A204.1 (cell line): ENCODE data around the gene RNFT2.

Experiments used
- FAIRE-seq: peaks from 2 replicates; lab custom pipeline; 2012; peaks lifted over from hg19 to GRCh38; lab: Jason Lieb, UNC

RNFT2 gene

DNA sequence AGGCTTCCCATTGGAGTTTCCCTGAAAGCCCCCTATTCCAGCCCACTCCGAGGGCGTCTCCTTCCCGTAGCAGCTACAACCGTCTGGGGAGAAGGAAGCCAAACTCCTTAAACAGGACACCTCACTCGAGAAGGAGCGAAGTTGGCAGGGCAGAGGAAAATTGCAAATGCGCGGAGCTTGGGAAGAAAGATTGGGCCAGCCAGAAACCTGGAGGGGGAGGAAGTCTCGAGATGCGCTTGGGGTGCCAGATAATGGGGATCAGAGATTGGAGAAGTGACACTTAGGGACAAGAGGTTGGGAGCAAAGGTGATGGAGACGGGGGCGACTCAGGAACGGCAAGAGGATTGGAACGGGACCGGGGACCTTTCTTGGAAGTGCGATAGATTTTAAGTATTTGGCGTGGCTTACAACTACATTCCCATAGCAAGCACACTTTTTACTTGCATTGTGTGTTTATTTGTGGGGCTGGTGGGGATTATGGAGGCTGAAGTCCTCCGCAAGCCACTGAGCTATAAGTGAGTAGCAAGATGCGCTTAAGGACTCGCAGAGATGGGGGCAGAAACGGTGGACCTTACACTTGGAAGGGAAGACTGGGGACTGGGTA, 142.2 kb downstream of the RNFT2 start:
- no peak for FAIRE-seq

DNA sequence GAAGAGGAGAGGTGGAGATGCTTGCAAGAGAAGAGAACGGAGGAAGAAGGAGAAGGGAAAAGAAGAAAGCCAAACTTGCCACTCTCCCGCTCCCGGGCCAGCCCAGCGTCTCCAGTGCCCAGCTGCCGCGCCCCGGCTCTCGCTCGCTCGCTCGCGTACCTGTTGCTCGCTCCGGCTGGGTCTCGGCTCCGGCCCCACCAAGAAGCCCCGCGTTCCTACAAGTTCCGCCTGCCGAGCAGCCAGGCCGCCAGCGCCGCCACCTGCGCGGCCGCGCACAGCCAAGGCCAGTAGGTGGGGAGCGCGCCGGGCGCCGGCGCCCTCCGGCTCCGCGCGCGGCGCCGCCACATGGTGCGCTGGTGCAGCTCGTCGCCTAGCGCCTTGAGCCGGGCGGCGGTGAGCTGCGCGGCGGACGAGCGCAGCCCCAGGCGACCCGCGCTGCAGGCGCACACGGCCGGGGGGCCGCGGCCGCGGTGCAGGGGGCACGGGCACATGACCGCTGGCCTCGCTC, 142.8 kb downstream of the RNFT2 start:
- FAIRE-seq = no peak

DNA sequence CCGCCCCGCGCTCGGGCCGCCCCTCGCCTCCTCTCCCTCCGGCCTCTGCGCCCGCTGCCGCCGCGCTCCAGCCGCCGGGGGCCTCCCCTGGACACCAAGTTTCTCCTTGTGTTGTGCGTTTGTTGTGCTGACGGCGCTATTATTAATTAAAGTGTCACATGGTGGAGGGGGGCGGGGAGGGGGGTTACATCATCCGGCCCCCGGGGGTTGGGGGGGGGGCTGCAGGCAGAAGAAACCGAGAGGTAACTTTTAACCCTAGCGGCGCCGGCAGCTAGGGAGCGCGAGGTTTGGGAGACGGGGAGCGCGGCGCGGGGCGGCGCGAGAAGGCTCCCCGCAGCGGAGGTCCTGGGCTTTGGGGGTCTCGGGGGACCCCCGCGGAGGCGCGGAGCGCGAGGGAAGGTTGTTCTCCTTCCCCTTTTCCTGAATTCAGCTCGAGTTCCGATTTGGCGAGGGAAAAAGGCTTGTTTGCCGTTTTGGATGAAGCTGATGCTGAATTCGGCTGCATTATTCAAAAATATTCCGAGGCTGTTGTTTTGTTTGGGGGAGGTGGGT, 143.3 kb downstream of the RNFT2 start, which contains the start of gene HRK:
Gene HRK, minus strand, starts transcription at position 117 of the 552 bp plus-strand sequence. CDS start 134 bp downstream, outside the sequence.
- FAIRE-seq = no peak

DNA sequence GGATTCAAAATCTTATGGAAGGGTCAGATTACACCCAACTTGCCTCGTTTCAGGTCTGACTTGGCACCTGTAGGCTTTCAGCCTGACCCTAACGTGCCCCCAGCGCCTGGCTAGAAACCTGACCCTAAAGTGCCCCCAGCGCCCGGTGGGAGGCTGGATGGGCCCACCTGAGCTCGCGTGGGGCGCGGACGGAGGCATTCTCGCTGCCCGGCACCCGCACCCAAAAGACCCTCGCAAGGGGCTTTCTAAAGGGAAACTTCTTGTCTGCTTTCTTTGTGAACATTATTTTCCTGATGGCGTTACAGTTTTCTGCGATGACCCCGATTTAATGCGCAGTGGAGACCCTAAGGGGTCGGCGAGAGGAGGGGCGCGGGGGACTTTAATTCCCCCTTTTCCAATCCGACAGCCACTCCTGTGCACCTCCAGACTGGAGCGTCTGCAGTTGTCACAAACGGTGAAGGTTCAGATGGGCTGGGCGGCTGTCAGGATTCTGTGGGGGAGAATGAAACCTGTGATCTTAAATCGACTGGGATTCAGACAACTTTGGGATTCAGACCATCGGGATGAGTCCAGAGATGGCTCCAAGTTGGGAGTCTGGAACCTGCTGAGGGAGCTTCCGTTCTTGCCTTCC, 143.9 kb downstream of the RNFT2 start:
- FAIRE-seq = no peak

DNA sequence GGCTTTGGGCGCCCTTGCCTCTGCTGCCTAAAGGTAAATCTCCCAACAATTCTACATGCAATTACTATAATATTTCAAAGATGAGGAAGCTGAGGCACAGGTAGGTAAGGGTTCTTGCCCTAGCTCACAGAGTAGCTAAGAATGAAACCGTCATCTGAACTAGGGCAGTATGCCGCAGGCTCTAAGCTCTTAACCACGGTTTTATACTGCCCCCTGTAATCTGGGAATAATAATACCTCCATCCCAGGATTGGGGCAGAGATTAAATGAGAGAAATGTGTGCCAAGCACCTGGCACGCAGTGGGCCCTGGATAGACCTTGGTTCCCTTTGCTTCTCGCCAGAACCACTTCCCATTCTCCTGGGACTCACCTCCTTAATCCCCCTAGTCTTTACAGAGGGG, 144.6 kb downstream of the RNFT2 start:
- no peak for FAIRE-seq

DNA sequence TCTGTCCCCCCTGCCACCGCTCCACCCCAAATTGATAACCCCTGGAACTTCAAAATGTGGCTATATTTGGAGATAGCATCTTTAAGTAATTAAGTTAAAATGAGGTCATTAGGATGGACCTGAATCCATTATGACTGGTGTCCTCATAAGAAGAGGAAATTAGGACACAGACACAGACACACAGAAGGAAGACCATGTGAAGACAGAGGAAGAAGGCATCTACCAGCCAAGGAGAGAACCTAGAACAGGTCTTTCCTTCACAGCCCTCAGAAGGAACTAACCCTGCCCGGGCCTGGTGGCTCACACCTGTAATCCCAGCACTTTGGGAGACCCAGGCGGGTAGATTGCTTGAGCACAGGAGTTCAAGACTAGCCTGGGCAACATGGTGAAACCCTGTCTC, 146.8 kb downstream of the RNFT2 start:
- FAIRE-seq = no peak

DNA sequence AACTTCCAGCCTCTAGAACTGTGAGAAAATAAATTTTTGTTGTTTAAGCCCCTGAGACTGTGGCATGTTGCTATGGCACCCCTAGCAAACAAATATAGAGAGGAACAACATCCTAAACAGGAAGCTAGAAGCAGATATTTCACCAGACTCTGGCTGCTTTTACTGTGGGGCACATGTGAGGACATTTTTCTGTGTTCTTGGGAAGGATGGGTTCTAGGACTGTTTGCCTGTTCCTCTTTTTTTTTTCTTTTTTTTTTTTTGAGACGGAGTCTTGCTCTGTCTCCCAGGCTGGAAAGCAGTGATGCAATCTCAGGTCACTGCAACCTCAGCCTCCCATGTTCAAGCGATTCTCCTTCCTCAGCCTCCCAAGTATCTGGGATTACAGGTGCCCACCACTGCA, 147.4 kb downstream of the RNFT2 start:
- no peak for FAIRE-seq

DNA sequence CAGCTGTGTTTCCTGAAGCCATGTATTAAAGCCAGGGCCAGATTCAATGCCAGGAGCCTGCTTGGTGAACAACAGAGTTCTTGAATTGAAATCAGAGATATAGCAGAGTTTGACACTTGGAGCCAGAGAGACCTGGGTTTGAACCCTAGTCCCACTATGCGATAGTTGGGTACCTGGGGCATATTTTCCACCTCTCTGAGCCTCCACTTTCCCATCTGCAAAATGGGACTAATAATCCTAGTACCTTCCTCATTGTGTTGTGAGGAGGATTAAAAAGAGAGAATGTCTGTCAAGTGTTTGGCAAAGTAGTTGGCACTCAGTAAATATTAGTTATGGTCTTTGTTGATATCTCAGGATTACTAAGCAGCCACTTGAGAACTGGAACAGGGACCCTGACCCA, 149.1 kb downstream of the RNFT2 start:
- no peak for FAIRE-seq

DNA sequence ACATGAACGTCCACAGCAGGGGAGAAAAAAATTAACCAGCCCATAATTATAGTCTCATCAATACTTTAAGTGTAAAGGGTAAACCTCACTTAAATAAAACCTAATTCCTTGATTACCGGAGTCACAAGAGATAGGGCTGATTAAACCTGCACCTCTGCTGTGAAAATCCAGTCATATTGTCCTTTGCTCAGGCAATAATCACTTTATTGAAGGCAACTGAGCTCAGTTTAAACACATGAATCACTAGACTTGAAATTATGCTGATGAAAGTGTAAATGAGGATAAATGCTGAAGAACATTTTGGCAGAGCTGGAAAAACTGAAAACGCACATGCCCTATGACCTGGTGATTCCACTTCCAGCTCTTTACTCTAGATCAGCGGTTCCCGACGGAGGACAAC, 149.8 kb downstream of the RNFT2 start:
- FAIRE-seq = no peak

DNA sequence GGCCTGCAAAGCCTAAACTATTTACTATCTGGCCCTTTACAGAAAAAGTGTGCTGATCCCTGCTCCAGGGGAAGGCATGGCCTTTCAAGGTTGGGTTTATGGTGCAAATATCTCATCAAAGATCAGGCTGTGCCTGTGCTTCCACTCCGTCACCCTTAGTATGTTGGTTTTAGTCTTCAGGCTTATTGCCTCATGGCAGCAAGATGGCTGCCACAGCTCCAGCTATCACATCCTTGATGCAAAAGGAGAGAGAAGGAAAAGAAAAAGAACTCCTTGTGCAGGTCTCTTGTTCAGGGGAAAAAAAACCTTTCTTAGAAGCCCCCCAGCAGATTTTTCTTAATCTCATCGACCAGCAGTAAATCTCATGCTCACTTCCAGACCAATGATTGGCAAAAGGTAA, 152.2 kb downstream of the RNFT2 start:
- FAIRE-seq = no peak

DNA sequence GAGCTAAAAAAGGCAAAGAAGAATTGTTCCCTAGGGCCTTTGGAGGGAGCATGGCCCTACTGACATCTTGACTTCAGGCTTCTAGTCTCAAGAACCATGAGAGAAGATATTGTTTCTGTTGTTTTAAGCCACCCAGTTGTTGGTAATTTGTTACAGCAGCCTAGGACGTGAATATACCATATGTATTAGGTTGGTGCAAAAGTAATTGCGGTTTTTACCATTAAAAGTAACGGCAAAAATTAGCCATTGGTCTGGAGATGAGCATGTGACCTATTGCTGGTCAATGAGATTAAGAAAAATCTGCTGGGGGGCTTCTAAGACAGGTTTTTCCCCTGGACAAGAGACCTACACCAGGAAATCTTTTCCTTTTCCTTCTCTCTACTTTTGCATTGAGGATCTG, 152.9 kb downstream of the RNFT2 start:
- no peak for FAIRE-seq

DNA sequence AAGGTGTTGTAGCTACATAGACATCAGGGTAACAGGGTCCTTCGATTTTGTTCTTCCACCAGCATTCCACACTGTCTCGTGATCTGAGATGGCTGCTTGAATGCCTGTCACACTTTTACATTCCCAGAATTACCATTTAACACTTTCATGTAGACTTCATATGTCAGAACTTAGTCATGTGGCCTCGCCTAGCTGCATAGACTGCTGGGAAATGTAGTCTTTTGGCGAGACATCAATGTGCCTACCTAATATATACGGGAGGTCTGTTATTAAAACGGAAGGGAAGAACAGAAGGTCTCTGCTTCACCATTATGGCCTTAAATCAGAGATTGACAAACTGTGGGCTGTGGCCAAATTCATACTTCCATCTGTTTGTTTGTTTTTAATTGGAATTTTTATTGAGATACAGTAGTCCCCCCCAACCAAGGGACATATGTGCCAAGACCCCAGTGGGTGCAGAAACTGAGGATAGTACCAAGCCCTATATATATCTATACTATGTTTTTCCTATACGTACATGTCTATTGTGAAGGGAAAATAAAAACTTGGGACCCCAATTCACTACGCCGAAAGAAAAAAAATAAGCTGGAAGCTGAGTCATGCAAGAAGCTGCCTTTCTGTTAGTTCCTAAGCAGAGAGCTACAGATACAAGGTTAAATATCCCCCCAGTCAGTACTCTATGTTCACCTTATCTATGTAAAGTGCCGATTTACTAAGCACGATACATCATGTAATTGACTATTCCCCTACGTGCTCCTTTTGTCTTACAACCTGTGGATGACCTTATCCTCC, 154.4 kb downstream of the RNFT2 start:
- no peak for FAIRE-seq

DNA sequence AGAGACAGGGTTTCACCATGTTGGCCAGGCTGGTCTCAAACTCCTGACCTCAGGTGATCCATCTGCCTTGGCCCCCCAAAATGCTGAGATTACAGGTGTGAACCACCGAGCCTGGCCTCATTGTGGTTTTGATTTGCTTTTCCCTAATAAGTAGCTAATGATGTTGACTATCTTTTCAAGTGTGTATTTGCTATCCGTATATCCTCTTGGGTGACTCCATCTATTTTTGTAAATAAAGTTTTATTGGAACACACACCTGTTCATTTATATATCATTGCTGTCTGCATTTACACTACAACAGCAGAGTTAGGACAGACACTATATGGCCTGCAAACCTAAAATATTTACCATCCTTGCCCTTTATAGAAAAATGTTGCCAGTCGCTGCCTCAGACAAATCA, 156.8 kb downstream of the RNFT2 start:
- no peak for FAIRE-seq

DNA sequence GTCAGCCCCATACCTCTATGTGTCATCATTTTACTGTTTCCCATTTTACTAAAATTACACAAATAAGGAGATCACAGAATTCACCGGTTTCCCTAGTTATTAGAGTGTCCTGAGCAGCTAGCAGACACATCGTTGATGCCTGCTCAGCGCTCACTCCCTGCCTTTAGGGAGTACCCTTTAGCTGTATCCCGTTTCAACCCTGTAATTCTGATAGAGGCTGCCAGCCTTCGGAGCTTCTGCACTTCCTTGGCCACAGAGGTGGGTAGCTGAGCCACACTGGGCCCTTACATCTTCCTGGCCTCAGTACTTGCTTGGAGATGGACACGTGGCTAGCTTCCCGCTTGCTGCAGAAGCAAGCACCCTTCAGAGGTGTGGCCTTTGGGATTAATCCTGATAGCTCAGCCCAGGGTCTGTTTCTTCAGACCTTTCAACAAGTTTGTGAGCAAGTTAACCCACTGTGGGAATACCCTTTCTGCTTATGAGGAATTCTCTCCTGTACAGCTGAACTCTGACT, 158.4 kb downstream of the RNFT2 start:
- no peak for FAIRE-seq

DNA sequence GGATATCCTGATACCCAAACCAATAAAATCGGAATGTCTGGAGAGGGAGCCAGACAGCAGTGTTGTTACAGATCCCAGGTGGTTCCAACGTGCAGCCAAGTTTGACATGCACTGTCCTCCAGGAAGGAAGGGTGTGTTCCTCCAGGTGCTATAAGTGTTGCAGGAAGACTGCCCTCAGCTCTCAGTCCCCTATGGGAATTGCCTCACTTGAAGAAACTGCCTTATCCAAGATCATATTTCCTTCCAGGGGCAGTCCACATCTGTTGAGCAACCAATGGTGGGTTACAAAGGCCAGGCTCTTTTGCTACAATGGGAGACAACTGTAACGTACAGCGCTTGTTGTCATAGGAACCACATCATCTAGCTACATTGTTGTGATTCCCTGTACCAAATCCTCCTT, 159.4 kb downstream of the RNFT2 start:
- FAIRE-seq = no peak

DNA sequence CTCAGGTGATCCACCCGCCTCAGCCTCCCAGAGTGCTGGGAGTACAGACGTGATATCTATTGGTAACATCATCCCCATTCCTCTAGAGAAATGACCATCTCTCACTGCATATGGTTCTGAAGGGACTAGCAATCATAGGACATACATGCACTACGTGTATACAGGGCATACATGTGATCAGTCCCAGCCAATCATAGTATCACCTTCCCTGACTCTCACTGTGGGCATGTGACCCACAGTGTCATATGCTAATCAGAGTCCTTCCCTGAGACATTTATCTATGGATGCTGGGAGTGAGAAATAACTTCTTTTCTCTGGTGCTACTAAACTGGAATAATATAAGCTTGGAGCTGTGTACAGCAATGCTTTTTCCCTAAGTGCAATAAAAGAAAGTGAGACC, 160.6 kb downstream of the RNFT2 start:
- no peak for FAIRE-seq

DNA sequence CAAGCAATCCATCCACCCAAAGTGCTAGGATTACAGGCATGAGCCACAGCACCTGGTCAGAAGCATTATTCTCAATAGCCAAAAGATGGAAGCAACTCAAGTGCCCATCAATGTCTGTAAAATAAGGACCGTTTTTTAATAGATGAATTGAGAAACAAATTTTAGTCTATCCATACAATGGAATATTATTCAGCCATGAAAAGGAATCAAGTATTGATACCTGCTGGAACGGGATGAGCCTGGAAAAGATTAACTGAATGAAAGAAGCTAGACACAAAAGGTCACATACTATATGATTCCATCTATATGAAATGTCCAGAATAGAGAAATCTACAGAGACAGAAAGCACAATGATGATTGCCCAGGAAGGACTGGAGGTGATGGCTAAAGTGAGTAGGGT, 163.5 kb downstream of the RNFT2 start:
- no peak for FAIRE-seq
